HG02943 (cell line): ENCODE measurements around the gene PPIL1.

ENCODE experiments used
- ATAC-seq: cut with Tn5 transposase; IDR thresholded peaks from one replicate; pipeline ENCODE4 v1.9.1; 2021; ENCODE audit warnings: mild to moderate bottlenecking, low read depth, moderate library complexity; ENCODE audit not compliant: unreplicated experiment

PPIL1 gene

DNA sequence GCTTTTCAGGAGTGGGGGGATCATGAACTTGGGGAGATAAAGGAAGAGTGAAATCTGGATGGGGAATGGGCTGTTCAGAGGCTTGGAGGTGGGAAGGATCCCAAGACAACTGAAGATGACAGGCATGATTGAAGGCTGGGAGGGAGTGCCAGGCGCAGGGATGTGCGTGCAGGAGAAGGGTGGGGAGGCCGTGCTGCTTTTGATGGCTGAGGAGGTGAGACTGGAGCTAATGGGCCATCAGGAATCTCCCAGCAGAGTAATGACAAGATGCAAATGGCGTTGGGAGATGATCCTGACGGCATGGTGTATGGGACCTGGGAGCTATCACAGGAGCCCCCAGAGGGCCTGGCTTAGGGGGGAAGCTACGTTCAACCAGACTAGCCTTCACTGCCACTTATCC lies 36.9 kb downstream of the PPIL1 start:
- no peak for ATAC-seq

DNA sequence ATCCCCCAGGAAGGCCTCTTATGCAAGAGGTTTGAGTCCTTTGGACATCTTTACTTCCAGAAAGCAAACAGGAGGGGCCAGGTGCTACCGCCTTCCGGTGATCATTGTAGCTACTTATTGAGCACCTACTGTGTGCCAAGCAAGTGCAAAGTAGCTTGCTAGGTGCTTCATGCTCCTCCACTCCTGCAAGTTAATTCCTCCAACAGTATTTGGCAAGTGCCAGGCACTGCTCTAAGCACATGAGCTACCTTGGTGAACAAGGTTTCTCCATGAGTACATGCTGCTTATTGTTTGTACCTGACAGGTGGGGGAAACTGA lies 37.6 kb downstream of the PPIL1 start:
- ATAC-seq, result no peak

DNA sequence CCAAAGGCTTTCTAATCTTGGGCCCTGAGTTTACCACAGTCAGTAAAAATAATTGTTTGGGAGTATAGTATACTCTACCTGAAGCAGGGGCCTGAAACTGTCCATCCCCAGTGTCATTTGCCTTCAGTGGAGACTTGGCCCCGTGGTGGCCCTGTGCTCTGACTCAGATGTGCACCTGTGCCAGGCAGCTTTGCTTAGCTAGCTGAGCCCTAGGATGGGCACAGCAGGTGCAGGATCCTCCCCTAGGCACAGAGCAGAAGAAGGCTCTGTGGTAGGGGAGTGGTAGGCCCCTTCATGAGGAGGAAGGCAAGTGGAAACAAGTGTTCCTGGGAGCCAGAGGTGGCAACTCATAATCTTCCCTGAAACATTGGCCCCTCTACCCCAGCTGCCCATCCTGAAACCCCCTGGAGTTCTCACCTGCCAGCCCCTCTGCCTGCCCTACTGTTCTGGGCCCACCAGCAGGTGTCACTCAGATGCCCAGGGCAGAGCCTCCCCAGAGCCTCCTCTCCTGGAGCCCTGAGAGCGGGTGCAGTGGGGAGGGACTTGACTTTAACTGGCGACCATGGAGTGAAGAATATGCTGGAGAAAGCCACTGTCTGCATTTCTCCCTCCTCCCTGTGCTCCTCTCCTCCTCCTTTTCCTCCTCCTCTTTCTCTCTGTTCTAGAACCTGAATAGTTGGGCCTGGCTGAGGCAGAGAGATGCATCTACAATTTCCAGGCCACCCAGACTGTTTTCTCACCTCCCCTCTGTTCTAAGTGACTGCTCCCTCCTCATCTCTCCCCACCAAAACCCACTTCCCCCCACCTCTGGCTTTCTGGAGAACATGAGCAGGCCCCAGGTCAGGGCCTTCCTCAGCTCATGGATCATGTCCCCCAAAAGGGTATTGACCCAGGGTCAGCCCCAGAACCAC lies 38.2 kb downstream of the PPIL1 start:
- ATAC-seq, result no peak

DNA sequence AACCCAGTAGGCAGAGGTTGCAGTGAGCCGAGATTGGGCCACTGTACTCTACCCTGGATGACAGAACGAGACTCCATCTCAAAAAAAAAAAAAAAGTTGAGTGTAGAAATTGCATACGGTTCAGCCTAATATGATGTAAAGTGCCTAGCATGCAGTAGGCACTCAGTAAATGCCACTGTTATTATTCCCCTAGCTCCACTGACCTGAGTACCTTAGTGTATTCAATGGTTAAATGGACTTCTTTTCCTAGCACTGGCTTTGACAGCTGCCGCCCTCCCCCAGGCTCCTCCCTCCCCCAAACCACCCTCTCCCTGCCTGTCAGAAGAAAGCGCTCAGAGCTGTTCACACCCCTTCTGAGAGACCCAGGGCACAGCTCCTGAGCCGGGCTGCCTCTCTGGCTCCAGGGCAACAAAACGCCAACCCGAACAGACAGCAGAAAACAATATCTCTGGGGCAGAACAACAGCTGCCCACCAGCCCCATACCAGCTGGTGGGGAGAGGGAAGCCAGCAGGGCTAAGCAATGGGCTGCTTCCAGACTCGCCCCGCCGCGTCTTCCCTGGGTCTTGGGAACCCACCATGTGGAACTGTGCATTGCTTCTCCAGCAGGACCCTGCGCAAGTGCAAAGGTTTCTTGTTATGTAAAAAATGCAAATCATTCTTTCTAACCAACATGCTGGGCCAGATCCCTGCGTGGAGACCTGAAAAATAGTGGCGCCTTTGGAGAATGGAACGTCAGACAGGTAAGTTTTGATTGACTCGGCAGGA lies 39.8 kb downstream of the PPIL1 start:
- ATAC-seq, result no peak

DNA sequence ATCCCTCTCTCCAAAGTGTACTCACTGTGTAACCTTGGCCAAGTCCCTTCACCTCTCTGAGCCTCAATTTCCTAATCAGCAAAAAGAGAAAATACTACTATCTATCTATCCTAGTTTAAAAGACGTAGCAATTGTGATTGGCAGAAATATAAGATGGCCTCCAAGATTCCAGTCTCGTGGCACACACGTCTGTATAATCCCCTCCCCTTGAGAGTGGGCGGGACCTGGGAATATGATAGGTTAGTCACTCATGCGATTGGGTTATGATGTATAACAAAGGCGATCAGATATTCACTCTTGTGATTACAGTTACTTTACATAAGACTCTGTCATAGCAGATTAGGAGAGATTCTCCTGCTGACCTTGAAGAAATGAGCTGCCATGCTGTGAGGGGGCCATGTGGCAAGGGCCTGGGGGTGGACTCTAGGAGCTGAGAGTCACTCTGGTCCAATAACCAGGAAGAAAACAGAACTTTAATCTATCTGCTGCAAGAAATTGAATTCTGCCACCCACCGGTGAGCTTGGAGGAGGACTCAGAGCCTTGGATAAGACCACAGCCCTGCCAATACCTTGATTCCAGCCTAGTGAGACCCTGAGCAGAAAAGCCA lies 41.3 kb downstream of the PPIL1 start:
- no peak for ATAC-seq

DNA sequence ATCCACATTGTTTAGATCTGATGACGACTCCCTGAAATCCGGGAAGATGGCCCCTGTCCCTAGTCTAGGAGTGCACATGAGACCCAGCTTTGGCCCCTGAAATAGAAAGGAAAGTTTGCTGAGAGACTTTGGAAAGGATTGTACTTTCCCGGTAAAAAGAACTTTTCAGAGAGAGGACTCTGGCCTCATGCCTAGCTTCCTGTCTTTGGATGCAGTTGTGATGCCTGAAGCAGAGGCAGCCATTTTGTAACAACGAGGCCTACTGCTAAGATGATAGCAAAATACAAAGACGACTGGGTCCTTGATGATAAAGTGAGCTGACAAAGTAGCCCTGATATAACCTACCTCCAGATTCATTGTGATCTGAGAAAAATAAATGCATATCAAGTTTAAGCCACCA lies 42.3 kb downstream of the PPIL1 start:
- ATAC-seq, result no peak

DNA sequence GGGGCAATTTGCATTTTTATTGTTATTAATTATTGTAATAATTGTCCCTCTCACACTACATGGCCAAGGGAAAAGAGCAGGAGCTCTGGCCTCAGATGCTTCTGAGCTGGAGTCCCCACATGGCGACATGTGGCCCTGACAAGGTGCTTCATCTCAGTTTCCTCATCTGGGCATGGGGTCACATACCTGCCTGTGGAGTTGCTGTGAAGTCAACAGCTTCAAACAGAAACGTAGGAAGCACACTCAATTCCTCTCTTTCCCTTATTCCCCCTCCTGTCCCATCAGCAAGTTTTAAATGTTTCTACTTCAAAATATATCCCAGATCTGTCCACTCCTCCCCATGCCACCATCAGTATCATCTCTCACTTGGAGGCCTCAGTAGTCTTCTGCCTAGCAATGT lies 44.0 kb downstream of the PPIL1 start:
- ATAC-seq, result no peak

DNA sequence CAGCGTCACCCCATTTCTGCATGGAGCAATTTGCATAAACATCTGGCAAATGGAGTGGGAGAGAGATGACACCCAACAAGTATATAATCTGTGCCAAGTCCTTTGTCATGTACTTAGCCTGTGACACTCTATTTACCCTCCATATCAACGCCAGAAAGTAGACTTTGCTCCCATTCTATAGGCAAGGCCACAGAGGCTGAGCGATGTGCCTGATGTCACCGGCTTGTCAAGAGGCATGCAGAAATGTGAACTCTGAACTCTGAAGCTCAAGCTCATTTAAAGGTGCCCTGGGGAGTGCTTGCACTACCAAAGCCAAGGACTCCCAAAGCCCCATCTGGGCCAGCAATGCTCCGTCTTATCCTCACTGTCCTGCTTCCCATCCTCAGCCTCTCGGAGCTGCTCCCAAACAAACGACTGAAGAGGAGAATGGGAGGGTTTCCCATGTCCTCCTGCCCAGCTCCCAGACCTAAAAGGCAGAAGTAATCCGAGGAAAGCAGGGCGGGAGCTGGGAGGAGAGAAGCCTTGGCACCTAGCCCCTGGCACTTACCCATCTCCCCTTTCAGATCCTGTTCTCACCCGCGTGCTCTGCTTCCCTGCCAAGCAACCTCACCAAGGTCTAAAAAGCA lies 44.6 kb downstream of the PPIL1 start:
- ATAC-seq, result no peak

DNA sequence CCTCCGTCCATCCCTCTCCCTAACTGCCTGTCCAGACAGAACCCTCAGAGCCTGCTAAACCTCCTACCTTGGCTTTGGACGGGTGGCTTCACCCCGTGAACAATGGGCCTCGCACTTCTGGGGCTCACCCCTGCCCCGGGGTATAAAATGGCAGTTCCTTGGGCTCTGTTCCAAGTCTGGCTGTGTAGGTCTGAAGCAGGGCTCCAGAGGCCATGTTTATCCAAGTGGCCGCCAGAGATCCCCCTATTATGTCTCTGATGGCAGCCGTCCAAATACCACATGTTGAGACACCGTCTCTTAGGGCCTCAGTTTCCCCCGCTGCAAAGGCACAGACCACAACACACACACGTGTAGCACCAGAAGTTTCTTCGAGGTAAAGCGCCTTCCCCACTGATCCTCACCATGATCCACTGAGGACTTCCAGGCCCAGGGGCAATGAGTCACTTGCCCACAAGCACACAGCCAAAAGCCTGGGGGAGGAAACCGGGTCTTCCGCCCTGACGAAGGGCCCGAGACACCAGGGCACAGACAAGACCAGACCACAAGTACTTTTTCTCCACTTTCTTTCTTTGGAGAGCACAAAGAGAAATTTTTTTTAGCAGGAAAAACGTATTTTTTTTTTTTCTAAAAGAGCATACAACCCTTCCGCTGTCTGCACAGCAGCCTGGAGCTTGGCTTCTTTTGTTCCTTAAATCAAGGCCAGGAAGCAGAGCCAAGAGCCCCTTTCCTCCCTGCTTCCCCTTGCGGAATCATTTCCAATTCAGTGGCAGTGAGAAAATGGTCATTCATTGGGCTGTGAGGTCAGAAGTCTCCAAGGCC lies 47.1 kb downstream of the PPIL1 start:
- ATAC-seq, result no peak

DNA sequence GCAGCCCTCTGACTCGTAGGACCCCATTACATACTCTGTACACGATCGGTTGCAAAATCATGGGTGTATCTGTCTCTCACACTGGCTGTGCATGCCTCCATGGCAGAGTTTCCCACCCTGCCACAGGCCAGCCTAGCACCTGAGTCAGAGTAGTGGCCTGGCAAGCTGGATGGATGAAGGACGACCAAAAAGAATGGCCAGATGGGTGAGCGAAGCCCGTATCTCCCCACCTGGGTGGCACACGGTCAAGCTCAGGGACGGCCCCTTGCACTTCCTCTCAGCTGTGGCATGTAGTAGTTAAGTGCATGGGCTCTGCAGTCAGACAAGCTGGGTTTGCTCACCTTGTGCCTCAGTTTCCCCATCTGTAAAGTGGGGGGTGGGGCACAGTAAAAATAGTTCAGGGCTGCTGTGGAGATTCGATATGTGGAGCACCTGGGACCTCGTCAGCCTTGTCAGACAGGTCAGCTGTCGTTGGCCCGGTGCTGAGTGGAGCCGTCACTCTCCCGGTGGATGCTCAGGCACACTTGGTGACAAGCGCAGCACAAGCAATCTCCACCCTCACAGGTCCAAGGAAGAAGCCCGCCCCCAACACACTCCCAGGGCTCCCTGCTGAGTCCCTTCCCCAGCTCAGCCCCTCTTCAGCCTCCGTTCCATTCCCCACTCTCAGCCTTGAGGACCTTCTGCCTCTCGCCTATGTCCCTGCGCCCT lies 47.9 kb downstream of the PPIL1 start:
- ATAC-seq, result no peak

DNA sequence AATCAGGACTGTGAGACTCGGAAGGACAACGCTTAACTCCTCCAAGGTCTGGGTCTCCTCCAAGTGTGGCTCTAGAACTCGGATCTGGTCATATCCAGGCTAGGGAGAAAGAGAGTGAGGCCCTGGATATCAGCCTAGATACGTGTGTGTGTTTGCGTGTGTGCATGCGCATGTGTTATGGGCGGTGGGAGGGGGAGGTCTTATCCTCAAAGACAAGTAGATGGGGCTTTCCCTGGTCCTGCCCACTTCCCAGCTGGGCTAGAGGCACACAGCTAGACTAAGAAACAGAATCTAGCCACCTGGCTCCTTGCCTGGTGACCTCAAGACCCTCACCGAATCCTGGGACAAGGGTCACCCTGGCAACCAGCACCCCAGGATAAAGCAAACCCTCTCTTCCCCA lies 48.6 kb downstream of the PPIL1 start:
- ATAC-seq, result no peak

DNA sequence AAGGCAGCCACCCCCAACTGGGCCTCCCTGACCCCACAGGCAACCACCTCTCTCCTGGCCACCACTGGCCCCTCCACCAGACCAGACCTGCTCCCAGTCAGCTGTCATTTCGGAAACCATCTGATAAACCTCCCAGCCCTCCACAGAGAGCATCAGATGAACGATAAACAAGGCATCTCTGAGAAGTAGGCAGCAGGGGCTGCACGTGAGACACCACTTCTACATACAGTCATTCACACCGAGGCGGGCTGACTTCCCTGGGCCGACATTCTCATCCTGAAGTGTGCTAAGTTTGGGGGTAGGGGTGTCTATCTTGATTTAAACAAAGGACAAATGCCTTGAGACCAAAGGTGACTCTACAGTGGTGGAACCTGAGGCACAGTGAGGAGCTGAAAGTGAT lies 49.2 kb downstream of the PPIL1 start:
- no peak for ATAC-seq

DNA sequence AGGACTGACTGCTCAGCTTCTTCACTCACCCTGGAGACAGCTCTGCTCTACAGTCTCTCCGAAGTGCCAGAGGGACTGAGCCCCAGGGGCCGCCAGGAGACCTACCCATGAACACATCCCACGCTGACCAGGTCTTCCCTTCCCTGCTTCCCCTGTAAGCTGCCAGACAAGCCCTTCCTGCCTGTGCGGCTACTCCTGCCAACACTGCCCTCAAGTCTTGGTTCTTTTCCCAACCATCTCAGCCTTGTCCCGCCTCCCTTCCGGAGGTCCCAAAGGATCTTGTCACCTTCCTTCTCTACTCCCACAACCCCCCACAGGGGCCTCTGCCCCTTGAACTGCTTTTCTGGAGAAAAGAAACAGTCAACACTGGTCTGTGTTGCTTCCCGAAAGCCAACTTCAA lies 50.4 kb downstream of the PPIL1 start:
- no peak for ATAC-seq

DNA sequence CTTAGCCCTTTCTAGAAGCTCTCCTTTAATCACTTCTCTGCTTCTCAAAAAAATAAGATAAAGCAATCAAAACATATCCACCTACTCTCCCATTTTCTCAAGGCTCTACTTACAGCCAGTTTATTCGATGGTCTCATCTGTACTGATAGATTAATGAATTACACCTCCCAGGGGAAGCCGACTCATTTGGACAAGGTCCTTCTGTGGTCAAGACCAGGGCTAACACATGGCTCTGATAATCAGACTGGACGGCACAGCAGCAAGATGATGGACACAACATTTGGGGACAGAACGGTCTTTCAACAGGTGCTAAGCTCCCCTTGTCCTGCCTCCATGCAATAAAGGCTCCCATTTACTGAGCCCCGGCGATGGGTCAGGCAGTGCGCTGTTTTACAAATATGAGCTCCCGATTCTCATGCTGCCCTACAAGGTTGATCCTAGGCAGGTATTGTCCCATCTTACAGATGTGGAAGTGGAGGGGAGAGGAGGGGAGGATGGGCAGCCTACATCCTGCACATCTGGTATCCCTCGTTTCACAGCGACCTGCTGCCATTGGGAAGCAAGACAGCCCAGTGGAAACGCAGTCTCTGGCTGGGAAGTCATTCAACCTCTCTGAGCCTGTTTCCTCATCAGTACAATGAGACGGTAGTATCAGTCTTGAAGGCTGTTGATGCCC lies 51.0 kb downstream of the PPIL1 start:
- ATAC-seq, result no peak

DNA sequence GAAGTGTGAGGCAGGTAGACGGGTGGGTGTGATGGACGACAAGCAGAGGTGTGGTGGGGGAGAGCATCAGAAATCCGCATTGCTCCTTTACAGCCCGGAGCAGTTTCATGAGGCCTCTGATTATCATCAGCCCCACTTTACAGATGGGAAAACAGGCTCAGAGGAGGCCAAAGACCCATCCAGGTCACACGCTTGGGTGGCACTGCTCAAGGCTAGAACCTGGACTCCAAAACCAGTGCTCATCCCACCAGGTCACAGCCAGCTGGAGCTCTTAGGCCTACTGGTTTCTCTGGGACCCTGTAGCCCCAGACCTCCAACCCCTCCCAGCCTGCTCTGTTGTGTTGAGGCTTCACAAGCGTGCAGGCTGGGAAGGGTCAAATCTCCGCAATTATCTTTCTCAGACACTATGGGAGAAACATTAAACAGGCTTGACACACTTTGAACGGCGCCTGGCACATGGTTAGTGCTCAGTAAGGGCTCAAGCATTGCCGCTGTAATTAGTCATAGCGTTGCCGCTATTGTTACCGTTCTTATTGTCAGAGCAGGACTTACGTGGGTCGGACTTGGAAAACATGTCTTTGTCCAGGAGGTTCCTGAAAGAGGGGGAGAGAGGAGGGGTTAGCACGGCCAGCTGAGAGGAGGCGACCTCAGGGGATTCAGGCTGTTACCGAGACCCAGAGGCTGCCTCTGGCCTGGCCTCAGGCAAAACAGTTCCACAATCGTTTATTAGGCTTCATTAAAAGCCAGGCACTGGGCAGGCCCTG lies 51.9 kb downstream of the PPIL1 start:
- no peak for ATAC-seq

DNA sequence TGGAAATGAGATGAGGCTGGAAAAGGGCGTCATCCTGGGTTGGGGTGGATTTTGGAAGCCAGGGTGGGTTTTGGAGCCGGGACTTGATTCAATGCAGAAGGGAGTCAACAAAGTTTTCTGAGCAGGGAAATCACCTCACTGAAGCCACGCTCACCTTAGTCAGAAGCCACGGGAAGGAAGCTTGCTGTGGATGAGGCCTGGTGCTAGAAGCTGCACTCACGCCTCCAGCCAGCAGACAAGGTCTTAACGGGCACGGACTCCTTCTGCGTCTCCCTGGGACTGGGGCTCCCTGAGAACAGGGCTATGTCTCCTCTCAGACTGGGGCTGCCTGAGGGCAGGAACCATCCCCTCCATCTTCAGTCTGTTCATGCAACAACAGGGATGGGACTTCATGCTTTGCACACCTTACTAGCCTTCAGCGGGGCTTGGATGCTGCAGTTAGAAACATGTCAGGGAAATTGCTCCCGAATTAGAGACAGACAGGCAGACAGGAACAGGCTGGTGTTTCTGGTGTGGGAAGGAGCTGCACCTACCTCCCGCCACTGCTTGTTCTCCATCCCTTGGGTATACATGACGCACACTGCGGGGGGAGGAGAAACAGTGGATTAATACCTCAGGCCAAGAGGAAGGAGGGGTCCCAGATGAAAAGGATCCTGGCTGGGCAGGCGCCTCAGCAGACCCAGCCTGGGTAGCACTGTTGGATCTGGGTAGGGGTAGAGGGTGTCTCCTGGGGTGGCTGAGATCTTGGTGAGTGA lies 52.8 kb downstream of the PPIL1 start:
- no peak for ATAC-seq

DNA sequence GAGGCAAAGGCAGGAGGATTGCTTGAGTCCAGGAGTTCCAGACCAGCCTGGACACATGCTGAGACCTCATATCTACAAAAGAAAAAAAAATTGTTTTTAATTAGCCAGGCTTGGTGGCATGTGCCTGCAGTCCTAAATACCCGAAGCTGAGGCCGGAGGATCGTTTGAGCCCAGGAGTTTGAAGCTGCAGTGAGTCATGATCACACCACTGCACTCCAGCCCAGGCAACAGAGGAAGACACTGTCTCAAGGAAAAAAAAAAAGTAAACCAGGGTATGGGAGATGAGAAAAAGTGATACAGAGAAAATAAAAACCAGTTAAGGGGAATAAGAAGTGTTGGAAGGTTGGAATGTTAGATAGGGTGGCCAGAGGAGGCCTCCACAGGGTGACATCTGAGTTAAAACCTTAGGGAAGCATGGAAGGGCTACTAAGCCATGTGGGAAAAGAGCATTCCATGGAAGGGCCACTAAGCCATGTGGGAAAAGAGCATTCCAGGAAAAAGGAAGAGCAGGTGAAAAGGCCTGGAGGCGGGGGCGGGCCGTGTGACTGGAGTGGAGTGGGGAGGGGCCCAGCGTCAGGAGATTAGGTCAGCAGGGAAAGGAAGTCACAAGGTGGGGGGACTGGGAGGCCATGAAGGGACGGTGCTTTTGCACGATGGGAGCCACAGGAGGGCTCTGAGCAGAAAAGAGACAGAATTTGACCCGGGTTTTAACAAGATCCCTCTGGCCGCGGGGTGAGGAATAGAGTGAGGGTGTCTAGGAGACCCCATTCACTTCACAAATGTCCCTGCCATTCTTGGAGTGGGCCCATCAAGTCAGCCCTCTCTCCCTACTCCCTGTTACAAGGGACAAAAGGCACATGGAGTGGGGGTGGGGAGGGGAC lies 53.7 kb downstream of the PPIL1 start:
- ATAC-seq, result no peak
